ENCODE data around the gene FKBP5. TPM values are rescaled to one million over a fixed set of nuclear protein-coding genes. Genes with fewer than 3 reads are reported as not detected.

FKBP5 gene
- polyA plus RNA-seq, 2 of the 4 experiments (the other 2 are of a cell fraction) = 8.4 to 11.7 TPM

- 94% methylated on average over 6 of the region's 6 CpGs for WGBS (ENCODE audit: missing lambda C conversion rate)
- Histone ChIP-seq H3K4me1 (peaks cover 16% of the 10 kb centered on the region), H3K9me3 (no peaks in the 10 kb centered on the region), H3K4me2 (no peak overlapping the region), H3K27ac (no peak overlapping the region), H3K4me3 (no peak overlapping the region)
- no peak for FAIRE-seq
- ChIA-PET POLR2A (no interaction called here), CTCF (interaction anchor here (0.7 to 11.0 kb wide), 5 partner anchors 11 to 142 kb away, joined by 3 to 102 read pairs (median 3); partner anchors contain the start of gene ARMC12)
- TF ChIP-seq POLR2A (IDR thresholded peaks at IDR 0.05; ENCODE audit: low read length) (no peak), PBX3 (IDR thresholded peaks at IDR 0.05) (no peak), CBX8 (IDR thresholded peaks at IDR 0.05) (no peak), KDM5A (IDR thresholded peaks at IDR 0.05) (no peak), EHMT2 (IDR thresholded peaks at IDR 0.05; ENCODE audit: low read depth) (no peak), FOXS1 (CRISPR knock-in tag; IDR thresholded peaks at IDR 0.05) (no peak), HES2 (IDR thresholded peaks at IDR 0.05) (no peak), MAZ (IDR thresholded peaks at IDR 0.05; ENCODE audit: borderline replicate concordance, low read depth, low read length) (no peak), POLR2AphosphoS2 (conservative IDR thresholded peaks at IDR 0.05; ENCODE audit: low read length) (no peak)
- no peak for DNase-seq (ENCODE audit: low read depth in 1 of 2, low spot score in 1 of 2)
- ATAC-seq = no peak
These were observed 94.1 kb downstream of the FKBP5 start for GRCh38 chr6:35594503-35595186.

GRCh38 chr6:35592178-35592577 lies 96.5 kb downstream of the FKBP5 start:
- no peak overlapping the region for H3K4me2 ChIP-seq
- ChIA-PET CTCF (interaction anchor here (0.6 to 11.0 kb wide), 6 partner anchors 8 to 145 kb away, joined by 3 to 102 read pairs (median 4); partner anchors contain the start of gene ARMC12), POLR2A (no interaction called here)
- no peak for DNase-seq (ENCODE audit: low read depth in 1 of 2, low spot score in 1 of 2)
- ATAC-seq = no peak
- no peak for FAIRE-seq
- 82% methylated on average over 3 of the region's 3 CpGs for WGBS (ENCODE audit: missing lambda C conversion rate)
- no peak for TF ChIP-seq ZFP36 (IDR thresholded peaks at IDR 0.05; ENCODE audit: borderline replicate concordance, partially characterized antibody)
- no peak for TF ChIP-seq HOXB13 (CRISPR knock-in tag; IDR thresholded peaks at IDR 0.05; ENCODE audit: low read depth)
- no peak for TF ChIP-seq HMGXB4 (CRISPR knock-in tag; IDR thresholded peaks at IDR 0.05; ENCODE audit: borderline replicate concordance)
- TF ChIP-seq CHD4 (IDR thresholded peaks at IDR 0.05; ENCODE audit: borderline replicate concordance) = no peak
- TF ChIP-seq RCOR1 (IDR thresholded peaks at IDR 0.05; ENCODE audit: low read depth, low read length) = no peak
- TF ChIP-seq HOXA7 (CRISPR knock-in tag; IDR thresholded peaks at IDR 0.05) = no peak
- no peak for TF ChIP-seq GATA3 (IDR thresholded peaks at IDR 0.05; ENCODE audit: borderline replicate concordance)
- TF ChIP-seq ZC3H11A (IDR thresholded peaks at IDR 0.05) = no peak
- TF ChIP-seq USF2 (IDR thresholded peaks at IDR 0.05) = no peak
- no peak for TF ChIP-seq ZSCAN20 (CRISPR knock-in tag; IDR thresholded peaks at IDR 0.05)
- no peak for TF ChIP-seq E2F6 (IDR thresholded peaks at IDR 0.05; ENCODE audit: borderline replicate concordance, low read depth)
- TF ChIP-seq SMC3 (IDR thresholded peaks at IDR 0.05) = no peak
- TF ChIP-seq POLR2AphosphoS2 (conservative IDR thresholded peaks at IDR 0.05; ENCODE audit: low read length) = no peak
- no peak for TF ChIP-seq ATOH8 (CRISPR knock-in tag; IDR thresholded peaks at IDR 0.05; ENCODE audit: low read depth)
- no peak for TF ChIP-seq JUN (IDR thresholded peaks at IDR 0.05)
- H3K4me3 ChIP-seq = no peak overlapping the region
- H3K9me3 ChIP-seq = no peaks in the 10 kb centered on the region
- peak overlapping the region in 1 of 2 experiments; percentile 43; a peak in 1 of 6 replicates for H3K27ac ChIP-seq
- H3K4me1 ChIP-seq = peaks cover 14% of the 10 kb centered on the region
